GM12872 (cell line): ENCODE measurements around the gene MYO18B.

Source experiments
- CTCF ChIP-seq: IDR thresholded peaks from 3 replicates; pipeline ENCODE4 v1.5.1; 2011; ENCODE audit warnings: low read depth, mild to moderate bottlenecking, low read length, moderate library complexity; ENCODE audit not compliant: insufficient read depth

The MYO18B gene

GRCh38 chr22:25716637-25717036 lies 25.4 kb upstream of the MYO18B start:
- TF ChIP-seq CTCF: no peak

- TF ChIP-seq CTCF: no peak
Observed at GRCh38 chr22:25718135-25718840, 23.7 kb upstream of the MYO18B start.

- TF ChIP-seq CTCF: no peak
Observed at GRCh38 chr22:25722223-25722622, 19.8 kb upstream of the MYO18B start.

GRCh38 chr22:25722626-25723025 lies 19.4 kb upstream of the MYO18B start:
- no peak for TF ChIP-seq CTCF

- no peak for TF ChIP-seq CTCF
Observed at GRCh38 chr22:25726241-25726640, 15.7 kb upstream of the MYO18B start.

GRCh38 chr22:25728071-25728470 lies 13.9 kb upstream of the MYO18B start:
- no peak for TF ChIP-seq CTCF

GRCh38 chr22:25729016-25729995 lies 12.7 kb upstream of the MYO18B start:
- no peak for TF ChIP-seq CTCF
